COLO829 (cell line): ENCODE results near the gene TNFRSF8.
A peak's percentile ranks its signal among the peaks of the same experiment; 100 is the strongest.
"Not testable (repeated sequence)": the region's sequence is repeated elsewhere in the genome, so short reads cannot be mapped to it uniquely, and the experiment has no call there.

Source experiments
- DNase-seq: peaks from one replicate; pipeline ENCODE4 v3.0.0; 2012; ENCODE audit warnings: low spot score

TNFRSF8 gene

DNA sequence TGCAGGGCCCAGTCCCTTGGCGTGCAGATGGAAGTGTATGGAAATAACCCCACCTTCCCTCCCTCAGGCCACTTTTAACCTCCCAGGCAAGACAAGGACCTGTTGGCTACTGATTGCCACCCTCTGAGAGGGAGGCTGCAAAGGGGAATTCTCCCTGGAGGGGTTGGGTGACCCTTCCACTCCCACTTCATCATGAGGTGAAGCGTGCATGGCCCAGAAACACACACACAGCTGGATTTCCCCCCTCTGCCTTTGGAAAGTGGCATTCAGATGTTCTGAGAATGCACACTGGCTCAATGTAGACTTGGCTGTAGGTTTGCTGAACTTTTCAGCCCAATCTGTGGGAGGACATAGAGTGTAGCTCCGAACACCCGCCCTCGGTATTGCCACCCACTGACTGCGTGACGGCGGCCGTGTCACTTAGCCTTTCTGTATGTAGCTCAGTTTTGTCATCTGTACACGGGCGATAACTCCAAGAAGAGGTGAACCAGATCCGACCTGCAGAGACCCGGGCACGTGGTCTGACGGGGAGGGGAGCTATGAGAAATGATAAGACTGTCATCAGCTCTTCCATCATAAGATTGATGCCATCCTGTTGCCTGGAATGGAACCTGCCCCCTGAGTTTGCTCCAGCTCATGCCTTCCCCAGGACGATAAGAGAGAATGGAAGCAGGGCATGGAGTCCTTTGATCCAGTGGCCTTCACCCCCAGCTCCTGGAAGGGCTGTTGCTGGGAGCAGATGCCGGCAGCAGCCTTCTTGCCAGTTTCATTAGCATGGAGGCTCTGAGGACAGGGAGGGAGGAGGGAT, 24.5 kb upstream of the TNFRSF8 start:
- DNase-seq: no peak

DNA sequence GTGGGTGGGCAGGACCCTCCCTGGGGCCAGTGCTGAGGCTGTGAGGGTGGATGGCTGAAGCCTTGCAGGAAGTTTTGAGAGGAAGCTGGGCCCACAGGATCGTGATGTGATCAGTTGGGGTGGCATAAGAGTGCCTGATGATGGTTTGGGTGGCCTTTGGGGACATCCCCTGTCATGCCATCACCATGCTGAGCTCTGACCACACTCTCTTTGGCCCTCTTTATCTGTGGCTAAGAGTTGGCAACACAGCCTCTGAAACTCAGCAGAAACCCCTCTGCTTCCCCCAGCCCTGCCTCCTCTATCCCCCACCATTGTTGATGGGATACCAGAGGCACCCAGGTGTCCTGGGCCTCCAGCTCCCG, 24.0 kb upstream of the TNFRSF8 start:
- DNase-seq: no peak

DNA sequence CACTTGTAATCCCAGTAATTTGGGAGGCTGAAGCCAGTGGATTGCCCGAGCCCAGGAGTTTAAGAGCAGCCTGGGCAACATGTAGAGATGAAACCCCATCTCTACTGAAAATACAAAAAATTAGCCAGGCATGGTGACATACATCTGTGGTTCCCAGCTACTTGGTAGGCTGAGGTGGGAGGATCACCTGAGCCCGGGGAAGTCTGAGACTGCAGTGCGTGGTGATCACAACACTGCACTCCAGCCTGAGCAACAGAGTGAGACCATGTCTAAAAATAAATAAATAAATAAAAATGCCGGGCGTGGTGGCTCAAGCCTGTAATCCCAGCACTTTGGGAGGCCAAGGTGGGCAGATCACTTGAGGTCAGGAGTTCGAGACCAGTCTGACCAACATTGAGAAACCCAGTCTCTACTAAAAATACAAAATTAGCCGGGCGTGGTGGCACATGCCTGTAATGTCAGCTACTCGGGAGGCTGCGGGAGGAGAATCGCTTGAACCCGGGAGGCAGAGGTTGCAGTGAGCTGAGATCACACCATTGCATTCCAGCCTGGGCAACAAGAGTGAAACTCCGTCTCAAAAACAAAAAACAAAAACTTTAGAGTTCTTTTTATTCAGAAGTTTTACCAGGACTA, 23.2 kb upstream of the TNFRSF8 start:
- DNase-seq: not testable (repeated sequence)

DNA sequence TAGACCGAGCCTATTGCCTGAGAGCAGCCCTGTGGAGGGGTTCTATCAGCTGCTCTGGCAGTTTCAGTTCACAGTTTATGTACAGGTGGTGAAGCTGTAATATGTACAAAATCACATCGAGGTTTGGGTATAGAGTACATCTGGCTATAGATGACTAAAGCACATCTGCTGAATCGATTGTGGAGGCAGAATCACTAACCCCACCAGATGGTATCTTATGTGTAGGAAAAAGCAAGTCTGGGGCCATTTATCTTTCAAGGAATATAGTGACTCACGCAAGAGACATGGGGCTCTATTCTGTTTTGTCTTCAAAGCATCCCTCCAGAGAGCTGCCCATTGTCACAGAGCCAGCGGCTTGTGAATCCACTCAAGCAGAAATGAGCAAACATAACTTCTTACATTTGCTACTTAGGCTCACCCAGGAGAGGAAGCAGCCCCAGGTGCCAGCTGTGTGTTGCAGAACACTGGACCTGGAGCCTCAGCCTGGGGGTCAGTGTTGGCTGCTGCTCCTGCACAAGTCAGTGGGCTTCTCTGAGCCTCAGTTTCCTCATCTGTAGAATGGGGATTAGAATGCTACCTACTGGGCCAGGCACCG, 22.5 kb upstream of the TNFRSF8 start:
- DNase-seq: no peak

DNA sequence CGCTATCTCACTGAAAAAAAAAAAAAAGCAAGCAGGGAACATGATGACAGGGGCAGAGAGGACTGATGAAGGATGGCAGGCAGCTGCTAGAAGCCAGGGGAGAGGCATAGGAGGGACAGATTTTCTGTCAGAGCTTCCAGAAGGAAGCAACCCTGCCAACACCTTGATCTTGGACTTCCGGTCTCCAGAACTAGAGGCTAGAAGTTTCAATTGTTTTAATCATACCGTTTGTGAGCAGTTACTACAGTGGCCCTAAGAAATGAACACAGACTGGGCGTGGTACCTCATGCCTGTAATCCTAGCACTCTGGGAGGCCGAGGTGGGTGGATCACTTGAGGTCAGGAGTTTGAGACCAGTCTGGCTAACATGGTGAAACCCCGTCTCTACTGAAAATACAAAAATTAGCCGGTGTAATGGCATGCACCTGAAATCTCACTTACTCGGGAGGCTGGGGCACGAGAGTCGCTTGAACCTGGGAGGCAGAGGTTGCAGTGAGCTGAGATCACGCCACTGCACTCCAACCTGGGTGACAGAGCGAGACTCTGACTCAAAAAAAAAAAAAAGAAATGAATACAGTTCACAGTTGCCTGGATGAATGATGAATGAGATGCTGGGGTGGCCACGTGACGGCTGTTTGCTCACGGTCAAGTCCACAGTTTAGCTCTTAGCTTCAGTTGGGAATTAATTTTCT, 18.8 kb upstream of the TNFRSF8 start:
- peak; percentile 44 for DNase-seq

DNA sequence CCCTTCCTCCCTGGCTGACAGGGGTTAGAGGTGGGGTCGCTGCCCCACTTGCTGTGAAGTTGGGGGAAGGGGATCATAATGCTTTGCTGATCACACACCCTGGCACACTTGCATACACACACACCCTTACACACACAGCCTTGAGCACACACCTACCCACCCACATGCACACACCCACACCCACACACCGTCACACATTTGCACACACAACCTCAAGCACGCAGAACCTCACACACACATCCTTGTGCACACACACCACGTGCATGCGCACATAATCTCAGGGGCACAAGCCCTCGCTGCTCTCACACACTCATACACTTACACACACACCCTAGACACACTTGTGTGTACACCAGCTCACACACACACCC, 16.4 kb upstream of the TNFRSF8 start:
- DNase-seq: no peak

DNA sequence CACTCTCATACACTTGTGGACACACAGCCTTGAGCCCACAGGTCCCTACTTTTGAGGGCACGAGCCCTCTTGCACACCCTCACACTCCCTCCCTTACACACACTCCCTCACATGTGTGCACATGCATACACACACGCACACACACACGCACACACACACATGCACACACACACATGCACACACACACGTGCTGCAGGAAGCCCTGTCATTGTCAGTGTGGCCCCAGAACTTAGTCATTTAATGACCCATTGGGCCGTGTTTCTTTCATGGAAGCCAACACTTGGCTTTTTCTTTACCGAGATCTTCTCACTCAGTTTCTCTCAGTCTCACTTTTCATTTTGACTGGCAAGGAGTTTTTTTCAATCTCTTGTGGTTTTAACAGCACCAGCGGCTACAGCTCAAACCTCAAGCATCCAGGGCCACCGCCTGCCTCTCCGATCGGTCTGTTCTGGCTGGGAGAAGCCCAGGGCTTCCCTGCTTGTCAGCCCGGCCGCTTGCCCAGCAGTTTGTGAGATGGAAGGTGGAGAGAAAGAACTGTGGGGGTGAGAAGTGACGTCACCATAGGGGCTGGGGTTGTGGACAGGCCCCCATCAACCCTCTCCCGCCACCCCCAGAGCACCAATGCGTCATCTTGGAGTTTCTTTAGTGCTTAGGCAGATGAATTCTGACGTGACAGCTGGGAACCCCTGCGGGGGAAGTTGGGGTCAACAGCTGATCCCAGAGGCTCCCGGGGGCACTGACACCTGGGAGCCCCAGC, 15.8 kb upstream of the TNFRSF8 start:
- DNase-seq: no peak

DNA sequence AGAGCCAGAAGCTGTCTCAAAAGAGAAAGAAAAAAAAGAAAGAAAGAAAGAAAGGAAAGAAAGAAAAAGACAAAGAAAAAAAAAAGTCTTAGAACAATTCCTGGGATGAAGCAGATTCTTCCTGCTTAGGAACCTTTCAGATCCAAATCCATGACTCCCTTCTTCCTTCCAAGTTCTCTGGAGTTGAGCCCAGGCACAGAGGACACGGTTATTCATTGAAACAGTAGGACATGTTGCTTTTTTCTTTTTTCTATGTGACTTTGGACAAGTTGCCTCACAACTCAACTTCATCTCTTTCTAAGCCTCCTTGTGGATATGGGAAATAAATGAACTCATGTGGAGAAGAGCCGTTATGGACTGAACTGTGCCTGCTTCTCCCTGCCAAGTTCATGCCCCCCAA, 14.7 kb upstream of the TNFRSF8 start:
- DNase-seq: no peak

DNA sequence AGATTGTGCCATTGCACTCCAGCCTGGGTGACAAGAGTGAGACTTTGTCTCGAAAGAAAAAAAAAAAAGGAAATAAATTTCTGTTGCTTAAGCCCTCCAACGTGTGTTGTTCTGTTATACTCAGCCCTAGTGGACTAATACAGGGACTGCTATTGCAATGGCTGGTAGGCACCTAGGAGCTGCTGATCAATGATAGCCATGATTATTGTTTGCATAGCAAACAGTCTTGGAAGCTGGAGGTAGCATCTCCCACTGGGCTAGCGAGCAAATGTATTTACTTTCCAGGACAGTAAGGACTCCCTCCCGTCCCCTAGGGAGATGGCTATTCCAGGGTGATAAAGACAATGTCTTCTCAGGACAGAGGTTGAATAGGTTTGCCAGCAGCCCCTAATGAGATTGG, 13.5 kb upstream of the TNFRSF8 start:
- no peak for DNase-seq

DNA sequence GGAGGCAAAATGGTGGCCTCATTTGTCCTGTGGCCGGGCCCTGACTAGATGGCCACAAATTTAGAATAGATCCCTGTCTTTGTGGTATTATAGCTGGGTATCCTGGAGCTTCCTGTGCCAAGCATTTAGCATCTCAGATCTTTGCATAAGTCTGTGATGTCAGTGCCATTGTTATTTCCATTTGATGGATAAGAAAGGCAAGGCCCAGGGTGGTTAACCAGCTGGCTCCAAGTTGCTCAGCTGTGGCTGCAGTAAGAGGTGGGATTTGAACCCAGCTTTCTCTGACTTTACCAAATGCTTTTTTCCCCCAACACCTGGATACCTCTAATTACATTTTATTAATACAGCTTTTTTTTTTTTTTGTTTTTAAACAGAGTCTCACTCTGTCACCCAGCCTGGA, 11.7 kb upstream of the TNFRSF8 start:
- no peak for DNase-seq

DNA sequence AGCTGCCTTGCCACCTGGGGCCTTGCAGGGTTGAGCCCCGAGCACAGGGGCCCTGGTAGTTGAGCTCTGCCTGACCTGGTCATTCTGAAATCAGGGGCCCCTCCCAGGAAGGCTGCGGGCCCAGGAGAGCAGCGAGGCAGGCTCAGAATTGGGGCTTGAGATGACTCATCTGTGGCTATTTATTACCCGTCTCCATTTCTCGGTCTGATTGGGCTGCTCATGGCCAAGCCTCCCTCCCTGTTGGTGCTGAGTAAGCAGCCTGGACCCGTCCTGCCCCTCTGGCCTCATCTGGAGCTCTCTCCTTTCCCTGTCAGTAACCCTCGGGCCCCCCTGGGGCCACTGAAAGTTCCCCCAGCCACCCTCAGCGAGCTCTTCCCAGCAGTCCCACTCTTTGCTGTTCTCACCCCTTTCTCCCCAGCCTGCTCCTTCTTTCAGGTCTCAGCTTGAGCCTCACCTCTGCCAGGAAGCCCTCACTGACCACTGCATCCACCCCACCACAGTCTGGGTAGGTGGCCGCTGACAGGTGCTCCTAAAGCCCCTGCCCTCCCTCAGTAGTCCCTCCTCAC, 11.0 kb upstream of the TNFRSF8 start:
- peak; percentile 38 for DNase-seq

DNA sequence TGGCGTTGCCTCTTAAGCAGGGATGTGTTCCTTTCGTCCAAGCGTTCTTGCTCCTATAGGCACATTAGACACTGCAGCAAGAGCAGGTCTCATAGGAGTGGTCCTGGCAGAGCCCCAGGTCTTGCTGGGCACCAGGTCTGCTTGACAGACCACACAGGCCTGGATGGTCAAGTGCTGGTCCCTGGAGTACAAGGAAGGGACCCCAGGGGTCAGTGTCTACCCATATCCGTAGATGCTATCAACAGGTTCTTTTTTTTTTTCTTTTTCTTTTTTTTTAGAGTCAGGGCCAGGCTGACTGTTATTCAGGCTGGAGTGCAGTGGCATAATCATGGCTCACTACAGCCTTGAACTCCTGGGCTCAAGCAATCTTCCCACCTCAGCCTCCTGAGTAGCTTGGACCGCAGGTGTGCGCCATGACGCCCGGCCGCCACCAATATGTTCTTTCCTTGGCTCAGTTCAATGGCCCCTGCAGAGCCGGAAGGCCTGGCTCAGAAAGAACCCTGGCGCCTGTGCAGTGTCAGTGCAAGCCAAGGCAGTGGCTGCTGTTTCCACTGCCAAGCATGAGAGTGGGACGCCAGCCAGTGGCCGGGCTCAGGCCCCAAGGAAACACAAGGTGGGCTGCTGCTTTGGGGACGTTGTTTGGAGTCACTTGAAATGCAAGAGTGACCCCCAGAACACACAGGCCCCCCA, 10.0 kb upstream of the TNFRSF8 start:
- DNase-seq: no peak

DNA sequence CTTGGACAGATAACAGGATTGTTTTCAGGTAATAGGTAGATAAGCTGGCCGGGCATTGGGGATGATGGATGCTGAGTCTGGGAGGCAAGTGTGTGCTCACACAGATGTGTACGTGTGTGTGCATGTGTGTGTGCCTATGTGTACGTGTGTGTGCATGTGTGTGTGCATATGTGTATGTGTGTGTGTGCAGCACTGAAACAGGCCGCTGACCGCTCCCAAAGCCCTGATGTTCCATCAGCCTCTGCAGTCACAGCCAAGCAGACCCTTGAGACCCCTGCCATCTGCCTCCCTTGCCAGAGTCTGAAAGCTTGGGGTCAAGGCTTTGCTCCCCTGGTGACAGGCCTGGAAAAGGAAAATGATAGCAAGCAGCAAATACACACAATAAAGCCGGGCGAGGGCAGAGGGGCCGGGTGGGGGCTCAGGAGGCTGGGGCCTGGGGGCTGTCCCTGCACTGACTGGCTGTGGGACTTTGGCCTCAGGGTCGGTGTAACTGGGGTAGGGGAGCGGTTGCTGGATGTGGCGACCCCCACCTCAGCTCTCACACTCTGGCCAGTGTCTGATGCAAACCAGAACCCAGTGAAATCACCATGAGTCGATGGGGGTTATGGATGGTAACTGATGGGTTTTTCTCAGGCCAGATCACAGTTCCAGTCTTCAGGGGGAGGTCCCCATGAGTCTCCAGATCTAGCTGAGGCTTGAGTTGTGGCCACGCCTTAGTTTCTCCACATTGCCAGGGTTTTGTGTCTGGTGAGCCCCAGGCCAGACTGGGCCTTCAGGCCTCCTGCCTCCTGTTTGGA, 9.2 kb upstream of the TNFRSF8 start:
- DNase-seq: no peak

DNA sequence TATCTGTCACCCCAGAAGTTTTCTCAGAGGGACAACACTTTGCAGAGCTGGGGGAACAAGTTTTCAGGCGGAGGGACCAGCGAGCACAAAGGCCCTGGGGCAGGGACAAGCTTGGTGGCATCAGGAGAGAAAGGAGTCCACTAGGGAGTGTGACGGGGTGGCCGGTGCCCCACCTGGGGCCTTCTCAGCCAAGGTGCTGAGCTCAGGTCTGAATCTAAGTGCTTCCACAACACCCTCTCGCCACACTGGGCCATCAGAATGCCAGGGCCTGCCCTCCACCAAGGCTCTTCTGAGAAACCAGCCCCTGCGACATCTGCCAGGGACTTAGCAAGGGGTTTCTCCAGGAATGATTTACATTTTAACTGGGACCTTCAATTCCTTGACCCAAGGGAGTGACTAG, 7.8 kb upstream of the TNFRSF8 start:
- no peak for DNase-seq

DNA sequence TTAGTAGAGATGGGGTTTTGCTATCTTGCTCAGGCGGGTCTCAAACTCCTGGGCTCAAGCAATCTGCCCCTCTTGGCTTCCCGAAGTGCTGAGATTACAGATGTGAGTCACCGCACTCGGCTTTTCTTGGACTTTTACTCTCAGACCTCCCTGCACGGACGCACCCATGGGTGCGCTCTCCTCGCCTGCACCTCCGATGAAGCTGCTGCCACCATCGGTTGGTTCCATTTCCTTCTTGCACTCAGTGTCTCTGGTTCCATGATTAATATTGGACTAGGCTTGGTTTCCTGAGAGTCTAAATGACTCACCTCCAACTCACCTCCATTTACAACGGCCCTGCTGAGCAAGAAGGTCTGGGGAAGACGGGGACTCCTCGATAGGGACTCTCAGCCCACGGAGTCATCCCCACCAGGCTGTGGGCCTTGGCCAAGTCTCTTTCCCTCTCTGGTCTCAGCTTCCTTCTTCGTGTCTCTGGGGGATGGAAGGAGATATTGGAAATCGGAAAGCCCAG, 6.7 kb upstream of the TNFRSF8 start:
- DNase-seq: no peak

DNA sequence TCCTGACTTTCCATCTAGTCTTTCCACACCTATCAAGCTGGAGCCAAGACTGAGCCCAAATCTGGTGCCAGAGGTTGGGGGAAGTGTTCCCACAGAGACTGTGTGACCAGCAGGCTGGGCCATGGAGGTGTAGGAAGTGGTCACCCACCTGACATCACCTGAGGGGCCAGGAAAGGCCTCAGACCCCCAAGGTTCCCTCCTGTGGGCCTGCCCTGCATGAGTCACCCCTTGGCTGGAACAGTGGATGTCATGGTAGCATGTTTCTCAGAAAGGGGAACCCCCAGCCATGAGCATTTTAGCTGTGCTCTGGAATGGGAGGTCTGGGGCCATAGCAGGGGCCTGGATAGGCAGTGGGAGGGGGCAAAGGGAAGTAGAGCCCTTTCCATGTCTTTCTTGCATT, 5.7 kb upstream of the TNFRSF8 start:
- no peak for DNase-seq

DNA sequence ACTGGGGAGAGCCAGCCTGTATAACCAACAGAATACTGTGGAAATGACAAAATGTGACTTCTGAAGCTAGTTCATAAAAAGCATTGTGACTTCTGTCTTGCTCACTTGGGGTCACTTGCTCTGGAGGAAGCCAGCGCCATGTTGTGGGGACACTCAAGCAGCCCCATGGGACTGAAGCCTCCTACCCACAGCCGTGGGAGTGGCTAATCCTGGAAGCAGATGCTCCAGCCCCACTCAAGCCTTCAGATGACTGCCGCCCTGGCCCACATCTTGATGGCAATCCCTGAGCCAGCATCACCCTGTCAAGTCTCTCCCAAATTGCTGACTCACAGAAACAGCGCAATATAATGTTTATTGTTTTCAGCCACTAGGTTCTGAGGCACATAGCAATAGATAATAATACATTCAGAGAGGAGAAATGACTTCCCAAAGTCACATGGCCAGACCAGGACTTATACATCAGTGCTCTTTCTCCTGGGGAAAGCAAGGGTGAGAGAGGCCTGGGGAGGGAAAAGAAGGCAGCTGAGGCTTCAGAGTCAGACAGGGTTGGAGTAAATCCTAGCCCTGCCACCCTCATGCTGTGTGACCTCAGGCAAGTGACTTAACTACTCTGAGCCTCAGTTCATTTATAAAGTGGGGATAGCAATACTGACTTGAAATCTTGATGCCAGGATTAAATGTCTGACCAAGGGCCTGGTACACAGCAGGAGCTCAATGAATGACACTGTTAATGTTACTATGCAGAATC, 5.0 kb upstream of the TNFRSF8 start:
- DNase-seq: no peak

DNA sequence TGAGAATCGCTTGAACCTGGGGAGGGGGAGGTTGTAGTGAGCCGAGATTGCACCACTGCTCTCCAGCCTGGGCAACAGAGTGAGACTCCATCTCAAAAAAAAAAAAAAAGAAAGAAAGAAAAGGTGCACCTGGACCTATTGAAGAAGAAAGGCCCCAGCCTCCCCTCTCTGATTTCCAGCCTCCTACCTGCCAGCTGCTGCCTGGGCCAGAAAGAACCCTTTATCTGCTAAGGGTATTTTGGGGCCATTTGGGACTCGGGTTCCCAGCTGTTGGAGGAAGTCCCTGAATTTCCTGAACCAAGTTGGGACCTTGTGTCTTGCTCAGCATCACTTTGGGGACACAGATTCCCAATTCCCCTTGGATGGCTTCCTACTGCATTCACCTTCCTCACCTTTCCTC, 3.9 kb upstream of the TNFRSF8 start:
- no peak for DNase-seq

DNA sequence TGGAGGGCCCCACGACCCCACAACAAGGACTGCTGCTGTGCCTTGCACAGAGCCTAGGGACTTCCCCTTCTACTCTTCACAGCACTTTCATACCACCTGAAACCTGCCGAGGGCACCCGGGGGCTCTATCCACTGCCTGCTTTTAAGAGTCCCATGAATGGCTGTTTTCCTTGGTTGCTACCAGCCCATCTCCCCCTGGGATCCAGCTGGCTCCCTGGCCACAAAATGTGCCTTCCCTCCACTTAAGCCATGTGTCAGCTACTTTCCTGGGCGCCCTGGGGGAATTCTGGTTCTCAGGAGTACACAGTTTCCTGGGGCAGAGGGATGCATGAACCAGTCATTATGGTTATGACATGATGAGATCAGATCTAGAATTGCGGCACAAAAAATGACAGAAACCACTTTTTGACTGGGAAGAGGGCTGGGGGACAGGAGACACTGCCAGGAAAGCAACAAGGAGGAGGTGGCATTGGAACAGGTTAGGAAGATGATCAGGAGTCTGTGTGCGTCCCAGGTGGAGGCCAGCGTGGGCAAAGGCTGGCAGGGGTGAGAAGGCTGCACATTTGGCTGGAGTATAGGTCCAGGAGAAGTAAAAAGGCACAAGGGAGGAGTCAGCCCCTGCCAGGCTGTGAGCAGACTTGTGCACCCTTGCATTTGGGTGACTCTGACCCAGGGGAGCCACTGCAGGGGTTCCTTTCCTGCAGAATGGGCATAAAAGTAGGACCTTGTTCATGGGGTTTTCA, 3.2 kb upstream of the TNFRSF8 start:
- DNase-seq: no peak
